Astrocyte of the cerebellum (primary cell): ENCODE data around the gene RTKN.

Experiments used
- DNase-seq: peaks from one replicate; pipeline ENCODE4 v3.0.0-alpha.2; 2011; ENCODE audit warnings: low read depth
- H3K4me3 ChIP-seq: 2 replicates; pipeline ENCODE4 v1.5.1; 2011; ENCODE audit warnings: mild to moderate bottlenecking, low read depth, low read length, moderate library complexity
- CTCF ChIP-seq: IDR thresholded peaks from 2 replicates; pipeline ENCODE4 v1.5.1; 2012; ENCODE audit warnings: low read length, low read depth, moderate library complexity, mild to moderate bottlenecking; ENCODE audit errors: missing control alignments
- in situ Hi-C: cut with HindIII; loops from 2 replicates; pipeline ENCODE4 v1.10.0; 2017; ENCODE audit warnings: low sequenced_read_pairs

The RTKN gene

GRCh38 chr2:74375838-74376237 lies 65.9 kb downstream of the RTKN start:
- no peak for DNase-seq
- in situ Hi-C loops, result no loop called here
- no peak overlapping the region for H3K4me3 ChIP-seq
- no peak for TF ChIP-seq CTCF
